Middle frontal gyrus (tissue), 1 donor: Measurements from ENCODE around the gene DISP3.

Experiments
- DNase-seq: peaks from one replicate; pipeline ENCODE4 v3.0.0-alpha.2; 2015; ENCODE audit warnings: low spot score; ENCODE audit errors: extremely low spot score

Gene DISP3, protein sequence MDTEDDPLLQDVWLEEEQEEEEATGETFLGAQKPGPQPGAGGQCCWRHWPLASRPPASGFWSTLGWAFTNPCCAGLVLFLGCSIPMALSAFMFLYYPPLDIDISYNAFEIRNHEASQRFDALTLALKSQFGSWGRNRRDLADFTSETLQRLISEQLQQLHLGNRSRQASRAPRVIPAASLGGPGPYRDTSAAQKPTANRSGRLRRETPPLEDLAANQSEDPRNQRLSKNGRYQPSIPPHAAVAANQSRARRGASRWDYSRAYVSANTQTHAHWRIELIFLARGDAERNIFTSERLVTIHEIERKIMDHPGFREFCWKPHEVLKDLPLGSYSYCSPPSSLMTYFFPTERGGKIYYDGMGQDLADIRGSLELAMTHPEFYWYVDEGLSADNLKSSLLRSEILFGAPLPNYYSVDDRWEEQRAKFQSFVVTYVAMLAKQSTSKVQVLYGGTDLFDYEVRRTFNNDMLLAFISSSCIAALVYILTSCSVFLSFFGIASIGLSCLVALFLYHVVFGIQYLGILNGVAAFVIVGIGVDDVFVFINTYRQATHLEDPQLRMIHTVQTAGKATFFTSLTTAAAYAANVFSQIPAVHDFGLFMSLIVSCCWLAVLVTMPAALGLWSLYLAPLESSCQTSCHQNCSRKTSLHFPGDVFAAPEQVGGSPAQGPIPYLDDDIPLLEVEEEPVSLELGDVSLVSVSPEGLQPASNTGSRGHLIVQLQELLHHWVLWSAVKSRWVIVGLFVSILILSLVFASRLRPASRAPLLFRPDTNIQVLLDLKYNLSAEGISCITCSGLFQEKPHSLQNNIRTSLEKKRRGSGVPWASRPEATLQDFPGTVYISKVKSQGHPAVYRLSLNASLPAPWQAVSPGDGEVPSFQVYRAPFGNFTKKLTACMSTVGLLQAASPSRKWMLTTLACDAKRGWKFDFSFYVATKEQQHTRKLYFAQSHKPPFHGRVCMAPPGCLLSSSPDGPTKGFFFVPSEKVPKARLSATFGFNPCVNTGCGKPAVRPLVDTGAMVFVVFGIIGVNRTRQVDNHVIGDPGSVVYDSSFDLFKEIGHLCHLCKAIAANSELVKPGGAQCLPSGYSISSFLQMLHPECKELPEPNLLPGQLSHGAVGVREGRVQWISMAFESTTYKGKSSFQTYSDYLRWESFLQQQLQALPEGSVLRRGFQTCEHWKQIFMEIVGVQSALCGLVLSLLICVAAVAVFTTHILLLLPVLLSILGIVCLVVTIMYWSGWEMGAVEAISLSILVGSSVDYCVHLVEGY (N-terminal part only)

DNA sequence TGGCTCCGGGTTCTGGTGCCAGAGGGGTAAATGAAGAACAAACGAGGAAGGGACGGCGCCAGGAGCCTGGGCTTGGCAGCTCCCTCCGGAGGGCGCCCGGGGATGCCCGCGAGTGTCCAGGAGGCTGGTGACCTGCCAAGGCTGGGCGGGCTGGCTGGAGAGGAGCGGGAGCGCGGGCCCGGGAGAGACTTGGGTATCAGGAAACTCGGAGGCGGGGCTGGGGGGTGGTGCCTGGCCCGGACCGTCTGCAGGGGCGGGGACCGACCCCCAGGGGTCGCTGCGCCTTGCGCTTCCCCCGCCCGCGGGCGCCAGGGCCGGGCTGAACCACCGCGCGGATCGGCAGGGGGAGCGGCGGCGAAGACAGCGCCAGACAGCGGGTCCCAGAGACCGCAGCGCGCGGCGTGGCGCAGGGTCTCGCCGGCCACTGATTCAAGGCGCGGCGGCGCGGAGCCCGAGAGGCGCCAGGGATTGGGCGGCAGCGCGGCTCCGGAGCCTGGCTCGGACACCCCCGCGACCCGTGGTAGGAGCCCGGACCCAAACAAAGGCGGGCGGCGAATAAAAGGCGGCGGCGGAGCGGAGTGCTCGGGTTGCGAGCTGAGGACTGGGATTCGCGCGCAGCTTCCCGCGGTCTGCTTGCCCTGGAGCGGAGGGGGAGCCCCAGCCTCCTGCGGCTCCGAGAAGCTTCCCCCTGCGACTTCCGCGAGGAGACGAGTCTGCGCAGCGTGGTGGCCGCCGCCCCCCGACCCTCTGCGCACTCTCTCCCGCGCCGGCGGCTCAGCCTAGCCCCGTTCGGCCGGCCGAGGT, at the start of gene DISP3:
Gene DISP3 (plus strand): TSS at position 585 of the 804 bp plus-strand sequence. CDS start 21,838 bp downstream, outside the sequence.
- DNase-seq = peak; percentile 54

DNA sequence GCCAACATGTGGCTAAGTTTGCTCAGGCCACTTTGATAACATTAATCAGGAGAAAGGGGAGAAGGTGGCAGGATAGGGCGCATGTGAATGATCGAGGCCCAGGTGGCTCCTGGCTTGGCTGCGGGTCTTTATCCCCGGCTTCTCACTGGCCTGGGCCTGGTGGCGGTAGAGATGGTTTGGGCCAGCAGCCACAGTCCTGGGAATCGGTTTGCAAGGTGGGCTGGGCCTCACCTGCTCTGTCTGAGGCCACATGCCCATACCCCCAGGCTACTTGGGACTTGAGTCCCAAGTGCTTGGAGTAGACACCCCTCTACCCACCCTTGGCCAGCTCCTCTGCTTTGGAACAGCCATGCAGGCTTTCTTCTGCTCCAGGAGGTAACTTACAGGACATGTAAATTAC, 49.7 kb upstream of the DISP3 start:
- DNase-seq = no peak

DNA sequence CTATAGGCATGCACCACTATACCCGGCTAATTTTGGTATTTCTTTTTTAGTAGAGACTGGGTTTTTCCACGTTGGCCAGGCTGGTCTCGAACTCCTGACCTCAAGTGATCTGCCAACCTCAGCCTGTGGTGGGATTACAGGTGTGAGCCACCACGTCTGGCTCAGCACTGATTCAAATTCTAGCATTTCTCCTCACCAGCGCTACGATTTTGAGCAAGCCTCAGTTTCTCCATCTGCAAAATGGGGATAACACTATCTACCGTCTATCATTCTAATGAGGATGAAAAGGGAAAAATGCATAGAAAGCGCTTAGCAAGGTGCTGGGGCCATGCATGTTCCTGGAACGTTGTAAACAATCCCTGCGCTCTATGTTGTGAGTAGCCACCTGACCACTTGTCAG, 49.0 kb upstream of the DISP3 start:
- DNase-seq = no peak

DNA sequence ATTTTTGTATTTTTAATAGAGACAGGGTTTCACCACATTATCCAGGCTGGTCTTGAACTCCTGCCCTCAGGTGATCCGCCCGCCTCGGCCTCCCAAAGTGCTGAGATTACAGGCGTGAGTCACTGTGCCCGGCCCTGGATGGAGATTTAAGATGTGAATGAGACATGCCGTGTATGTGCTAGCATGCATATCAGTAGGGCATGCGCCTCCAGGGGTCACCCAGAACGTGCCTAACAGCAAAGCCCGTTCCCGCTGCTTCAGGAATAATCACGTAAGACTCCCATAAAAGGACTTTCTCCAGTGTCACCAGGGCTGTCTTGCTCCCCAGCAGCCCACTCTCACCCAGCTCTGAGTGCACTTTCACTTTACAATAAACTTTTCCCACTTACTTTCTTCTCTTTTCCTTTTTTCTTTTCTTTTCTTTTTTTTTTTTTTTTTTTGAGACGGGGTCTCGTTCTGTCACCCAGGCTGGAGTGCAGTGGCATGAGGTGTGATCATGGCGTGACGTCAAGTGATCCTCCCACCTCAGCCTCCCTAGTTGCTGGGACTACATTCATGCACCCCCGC, 46.9 kb upstream of the DISP3 start:
- no peak for DNase-seq

DNA sequence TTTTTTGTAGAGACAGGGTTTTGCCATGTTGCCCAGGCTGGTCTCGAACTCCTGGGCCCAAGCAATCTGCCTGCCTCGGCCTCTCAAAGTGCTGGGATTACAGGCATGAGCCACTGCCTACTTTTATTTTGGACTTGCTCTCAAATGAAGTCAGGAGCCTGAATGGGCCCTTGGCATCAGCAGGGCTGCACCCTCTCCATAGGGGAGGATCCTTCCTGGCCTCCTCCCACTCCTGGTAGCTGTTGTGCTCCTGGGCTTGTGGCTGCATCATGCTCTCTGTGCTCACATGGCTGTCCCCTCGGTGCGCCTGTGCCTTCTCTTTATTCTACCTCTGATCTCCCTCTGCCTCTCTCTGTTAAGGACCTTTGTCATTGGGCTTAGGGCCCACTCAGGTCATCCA, 46.4 kb upstream of the DISP3 start:
- DNase-seq = no peak

DNA sequence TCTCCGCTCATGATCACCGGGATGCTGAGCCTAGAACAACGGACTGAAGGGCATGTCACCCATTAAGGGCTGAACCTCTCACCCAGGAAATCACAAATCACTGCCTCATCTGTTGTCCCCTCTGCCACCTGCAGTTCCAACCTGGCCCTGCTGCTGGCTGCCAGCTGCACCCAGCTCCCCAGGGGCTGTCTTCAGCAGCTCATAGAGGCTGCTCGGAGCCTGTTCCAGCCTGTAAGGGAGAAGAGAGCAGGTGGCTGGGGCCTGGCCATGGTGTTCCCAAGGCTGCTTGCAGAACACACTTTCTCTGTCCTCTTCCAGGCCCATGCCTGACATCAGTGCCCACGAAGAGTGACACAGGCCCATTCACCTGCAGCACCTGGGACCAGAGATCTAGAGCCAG, 44.5 kb upstream of the DISP3 start:
- no peak for DNase-seq

DNA sequence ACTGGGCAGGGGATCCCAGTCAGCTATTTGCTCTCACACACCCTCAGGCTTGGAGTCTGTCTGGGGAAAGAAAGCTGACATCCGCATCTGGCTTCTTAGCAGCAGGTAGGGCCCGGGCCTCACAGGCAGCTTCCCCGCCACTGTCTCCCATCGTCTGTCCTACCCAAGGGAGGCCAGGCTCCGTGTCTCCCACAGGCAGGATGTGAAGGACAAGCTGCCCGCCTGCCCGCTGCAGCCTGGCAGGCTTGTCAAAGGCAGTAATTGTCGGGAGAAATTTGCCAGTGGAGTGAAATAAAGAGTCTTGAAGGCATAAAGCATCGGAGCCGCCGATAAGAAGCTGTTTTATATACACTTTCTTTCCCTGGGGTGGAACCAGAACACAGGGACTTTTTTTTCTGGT, 44.0 kb upstream of the DISP3 start:
- no peak for DNase-seq

DNA sequence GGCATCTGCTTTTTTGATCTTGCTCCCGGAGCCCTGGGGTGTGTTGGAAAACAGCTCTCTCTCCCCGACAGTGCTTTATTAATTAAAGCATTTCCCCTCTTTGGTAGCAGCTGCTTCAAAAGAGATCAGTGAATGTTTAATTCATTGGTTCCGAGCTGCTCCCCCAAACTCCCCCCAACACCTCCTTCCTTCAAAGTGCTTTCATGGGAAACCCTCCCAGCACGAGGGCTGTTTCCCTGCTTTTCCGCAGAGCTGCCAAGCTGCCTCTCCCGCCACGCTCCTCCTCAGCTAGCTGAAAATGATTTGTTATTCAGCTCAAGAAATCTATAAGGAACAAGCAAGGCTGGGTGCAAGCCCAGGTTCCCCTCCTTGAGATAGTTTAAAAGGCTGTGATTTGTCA, 40.0 kb upstream of the DISP3 start:
- no peak for DNase-seq

DNA sequence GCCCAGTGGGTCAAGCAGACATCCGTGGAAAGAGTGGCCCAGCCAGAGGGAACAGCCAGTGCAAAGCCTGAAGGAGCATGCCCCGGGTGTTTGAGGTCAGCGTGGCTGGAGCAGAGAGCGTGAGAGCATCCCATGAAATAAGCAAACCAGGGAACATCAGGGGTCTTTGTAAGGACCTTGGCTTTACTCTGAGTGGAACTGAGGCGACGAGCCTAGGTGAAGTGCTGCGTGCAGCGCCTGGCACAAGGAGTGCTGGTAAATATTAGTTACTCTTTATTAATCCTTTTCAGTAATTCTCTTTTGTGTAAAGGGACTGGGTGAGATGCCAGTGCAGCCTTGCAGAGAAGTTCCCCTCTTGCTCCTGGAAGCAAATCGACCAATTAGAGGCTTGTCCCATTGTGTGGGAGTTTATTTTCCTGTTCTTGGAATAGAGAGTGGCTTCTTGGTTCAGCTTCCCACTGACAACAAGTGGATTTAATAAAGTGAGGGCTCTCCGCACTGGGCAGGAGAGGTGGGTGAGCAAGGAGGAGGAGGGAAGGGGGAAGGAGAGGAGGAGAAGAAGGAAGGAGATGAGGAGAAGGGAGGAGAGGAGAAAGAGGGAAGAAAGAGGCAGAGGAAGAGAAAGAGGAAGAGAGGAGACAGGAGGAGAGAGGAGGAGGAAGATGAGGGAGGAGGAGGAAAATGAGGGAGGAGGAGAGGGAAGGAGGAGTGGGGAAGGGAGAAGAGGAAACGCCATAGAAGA, 37.6 kb upstream of the DISP3 start:
- DNase-seq = peak; percentile 5

DNA sequence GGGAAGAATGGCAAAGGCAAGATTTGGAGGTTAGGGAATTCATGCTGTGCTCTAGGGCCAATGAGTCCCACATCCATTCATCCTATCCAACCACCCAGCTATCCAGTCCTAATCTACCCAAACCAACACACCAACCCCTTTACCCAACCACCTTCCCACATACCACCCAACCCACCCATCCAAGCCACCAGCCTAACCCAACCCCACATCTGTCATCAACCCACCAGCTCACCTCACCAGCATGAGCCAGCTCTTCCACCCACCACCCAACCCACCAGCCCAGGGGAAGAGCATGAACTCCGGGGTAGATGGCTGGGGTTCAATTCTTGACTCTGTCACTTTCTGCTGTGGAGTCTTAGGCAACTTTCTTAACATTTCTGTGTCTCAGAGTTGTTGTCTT, 35.9 kb upstream of the DISP3 start:
- DNase-seq = no peak

DNA sequence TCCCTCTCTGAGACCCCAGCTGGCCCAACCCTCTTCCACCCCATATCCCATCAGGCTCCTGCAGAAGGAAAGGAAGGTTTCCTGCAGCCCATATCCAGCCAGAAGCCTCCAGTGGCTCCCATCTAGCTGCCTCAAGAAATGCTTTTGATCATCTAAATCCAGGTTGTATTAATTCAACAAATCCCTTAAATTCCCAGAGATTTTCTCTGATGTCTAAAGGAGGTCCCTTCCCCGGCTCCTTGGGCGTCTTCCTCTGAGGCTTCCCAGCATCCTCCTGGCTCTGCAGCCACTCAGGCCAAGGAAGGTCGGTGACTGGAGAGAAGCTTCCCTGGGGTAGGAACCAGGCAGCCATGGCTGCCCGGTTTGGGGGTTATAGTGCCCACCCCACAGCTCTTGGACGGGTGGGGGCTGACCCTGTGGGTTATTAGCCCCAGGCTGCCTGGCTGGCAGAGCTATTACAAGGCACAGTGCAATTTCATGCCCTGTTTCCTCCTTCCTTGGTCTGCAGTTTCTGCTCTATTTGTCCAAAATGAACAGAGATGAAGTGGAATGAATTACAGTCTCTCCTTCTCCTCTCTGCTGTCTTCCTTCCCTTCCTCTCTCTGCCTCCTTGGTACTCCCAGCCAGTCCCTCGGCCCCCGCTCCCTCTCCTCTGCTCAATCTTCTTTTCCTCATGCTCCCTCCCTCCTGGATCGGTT, 34.8 kb upstream of the DISP3 start:
- no peak for DNase-seq

DNA sequence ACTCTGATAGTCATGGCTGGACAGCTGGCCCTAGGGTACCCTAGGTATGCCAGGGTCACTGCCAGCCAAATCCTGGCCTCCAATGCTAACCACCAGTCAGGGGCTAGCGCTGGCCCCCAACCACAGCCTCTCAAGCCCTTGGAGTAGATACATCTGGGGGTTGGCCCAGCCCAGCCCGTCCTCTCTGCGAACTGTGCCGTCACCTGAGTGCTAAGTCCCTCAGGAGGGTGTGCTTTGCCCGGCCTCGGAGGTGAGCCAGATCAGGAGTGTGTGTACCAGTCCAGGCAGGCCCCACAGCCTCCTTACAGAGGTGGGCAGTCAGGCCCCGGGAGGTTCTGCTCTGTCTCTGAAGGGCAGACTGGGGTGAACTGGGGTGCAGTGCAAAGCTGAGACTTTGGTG, 34.0 kb upstream of the DISP3 start:
- no peak for DNase-seq

DNA sequence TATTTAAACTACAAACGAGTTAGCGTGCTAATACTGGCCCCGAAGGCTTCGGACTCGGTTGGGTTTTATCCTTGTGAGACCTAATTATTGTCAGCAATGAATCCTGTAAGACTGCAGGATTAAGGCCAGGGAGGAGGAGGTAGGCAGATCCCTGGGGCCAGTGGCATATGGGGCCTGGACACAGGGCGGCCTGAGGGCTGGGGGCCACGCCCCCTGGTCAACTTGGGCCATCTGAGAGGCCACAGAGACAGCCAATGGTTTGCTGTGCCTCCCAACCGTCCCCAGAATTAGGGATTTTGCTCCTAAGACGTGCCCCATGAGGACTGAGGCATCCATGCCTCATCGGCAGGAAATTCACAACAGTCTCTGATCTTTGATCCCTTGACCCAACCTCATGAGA, 31.1 kb upstream of the DISP3 start:
- no peak for DNase-seq

DNA sequence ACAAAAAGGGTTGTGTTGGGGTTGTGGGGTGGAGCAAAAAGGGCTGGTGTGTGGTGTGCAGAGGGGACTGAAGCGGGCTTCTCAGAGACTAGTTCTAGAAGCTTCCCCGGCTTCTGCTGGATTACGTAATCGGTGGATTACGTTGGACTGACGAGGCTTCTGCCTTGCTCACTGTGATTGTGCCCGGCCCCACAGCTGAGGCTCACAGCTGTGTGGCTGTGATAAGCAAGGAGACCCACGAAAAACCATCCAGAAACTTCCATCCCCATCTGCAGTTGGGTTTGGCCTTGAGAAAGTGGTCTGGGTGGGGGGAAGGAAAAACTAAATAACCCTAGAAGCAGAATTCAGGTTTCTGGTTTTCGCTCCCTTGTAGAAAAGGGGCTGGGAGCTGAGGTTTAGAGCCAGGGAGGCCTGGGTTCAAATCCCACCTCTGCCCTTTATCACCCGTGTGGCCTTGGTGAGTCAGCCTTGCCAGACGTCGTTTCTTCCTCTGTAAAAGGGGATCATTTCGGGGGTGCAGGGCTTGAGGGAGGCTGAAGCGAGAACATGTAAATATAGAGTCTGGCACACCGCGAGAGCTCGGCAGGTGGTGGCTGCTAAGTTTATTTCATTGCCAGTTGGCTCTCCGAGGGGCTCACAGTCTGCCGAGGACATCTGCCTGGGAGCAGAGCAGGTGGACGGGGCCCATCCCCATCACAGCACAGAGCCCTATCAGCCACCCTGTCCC, 30.4 kb upstream of the DISP3 start:
- no peak for DNase-seq

DNA sequence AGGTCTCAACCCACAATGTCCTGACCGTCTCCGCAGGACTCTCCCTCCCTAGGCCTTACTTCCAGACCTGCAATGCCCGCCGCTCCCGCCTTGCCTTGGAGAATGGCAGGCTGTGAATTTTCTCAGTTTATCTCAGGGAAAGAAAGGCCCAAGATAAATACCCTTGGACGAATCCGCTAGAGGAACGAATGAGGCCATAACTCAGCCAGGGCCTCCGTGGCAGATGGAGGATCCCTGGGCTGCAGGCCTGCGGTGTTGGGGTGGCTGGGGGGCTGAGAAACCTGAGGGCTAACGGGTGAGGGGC, 29.9 kb upstream of the DISP3 start:
- no peak for DNase-seq

DNA sequence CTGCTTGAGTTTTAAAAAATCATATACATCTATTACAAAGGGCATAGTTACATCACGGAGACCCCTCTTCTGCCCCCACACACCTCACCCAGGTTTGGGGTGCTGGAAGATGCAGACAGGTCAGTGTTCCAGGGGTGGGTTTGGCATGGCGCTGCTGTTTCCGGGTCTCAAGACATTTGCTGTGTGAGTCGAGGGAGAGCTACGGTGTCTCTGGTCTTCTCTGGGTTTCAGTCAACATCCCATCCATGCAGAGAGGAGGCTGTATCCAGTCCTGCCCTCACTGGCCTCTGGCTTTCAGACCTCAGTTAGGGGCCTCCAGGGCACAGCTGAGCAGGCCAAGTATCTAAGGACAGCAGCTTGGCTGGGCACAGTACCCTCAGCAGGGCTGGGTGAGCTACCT, 28.6 kb upstream of the DISP3 start:
- DNase-seq = no peak

DNA sequence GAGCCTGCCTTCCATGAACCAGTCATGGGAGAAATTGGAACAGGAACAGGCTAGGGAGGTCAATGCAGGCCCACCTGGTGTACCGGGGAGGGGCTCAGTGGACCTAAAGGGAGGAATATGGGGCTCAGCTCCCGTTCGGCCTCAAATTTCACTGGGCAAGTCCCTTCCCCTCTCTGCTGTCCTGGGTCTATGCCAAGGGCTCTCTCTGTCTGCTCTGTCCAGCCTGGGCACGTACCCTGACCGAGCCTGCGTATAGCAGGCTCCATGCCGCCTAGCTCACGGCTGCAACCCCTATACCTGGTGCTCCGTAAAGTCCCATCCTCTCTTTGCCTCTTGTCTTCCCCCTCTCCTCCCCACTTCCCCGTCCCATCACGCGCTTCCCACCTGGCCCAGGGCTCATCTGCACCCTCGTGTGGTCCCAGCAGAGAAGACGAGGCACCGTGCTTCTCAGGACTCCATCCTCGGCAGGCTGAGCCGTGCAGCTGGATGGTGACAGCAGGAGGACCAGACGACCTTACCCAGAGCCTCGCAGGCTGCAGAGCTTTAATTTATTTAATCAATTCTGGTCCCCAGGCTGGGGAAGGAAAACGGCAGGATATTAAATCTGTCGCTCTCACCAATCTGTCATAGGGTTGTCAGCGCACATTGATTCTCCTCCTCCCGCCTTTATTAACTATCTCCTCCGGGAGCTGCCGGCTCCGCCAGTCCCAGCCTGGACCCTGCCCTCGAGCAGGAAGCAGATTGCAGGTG, 25.0 kb upstream of the DISP3 start:
- DNase-seq = no peak

DNA sequence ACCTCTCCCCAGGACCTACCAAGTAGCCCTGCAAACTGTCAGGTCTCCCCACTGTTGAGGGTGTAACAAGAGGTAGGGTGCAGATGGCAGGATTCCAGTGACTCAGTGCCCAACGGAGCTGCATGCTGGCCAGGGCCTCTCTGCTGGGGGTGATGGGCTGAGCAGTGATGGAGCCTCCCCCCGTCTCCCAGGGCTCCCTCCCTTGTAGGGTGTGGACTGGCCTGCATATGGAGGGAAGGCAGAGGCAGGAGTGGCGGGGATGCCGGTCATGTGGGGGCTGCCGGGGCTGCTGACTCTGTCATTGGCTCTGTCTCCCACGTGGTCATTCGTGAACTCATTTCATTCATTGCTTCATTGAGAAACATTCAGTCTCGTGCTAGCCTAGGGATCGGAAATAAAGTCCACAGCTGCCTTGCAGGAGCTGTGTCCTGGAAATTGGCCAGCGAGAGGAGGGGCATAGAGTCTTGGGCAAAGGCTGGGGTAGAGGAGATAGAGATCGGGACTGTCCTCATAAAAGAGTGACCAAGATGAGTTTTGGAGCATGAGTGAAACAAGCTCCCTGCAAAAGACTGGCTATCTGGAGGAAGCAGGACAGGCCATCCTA, 22.9 kb upstream of the DISP3 start:
- no peak for DNase-seq
